Measurements from ENCODE around the gene RELN. TPM values are rescaled to one million over a fixed set of nuclear protein-coding genes. Genes with fewer than 3 reads are reported as not detected.

The RELN gene
- total and polyA plus RNA-seq, 12 donors, result 0.22 to 1.9 (median 0.93) TPM

- H3K4me1 ChIP-seq, result no peaks in the 10 kb centered on the region
- H3K27ac ChIP-seq, result no peak overlapping the region
- no peak for TF ChIP-seq CTCF (IDR thresholded peaks at IDR 0.05)
- no peak for ATAC-seq
- DNase-seq, result no peak
- 56% methylated on average over 1 of the region's 1 CpG for WGBS, 2 donors
- H3K4me3 ChIP-seq, result no peak overlapping the region
- no peaks in the 10 kb centered on the region for H3K9me3 ChIP-seq
- intact Hi-C loops (cut with DNase I), result no loop called here
- H3K27me3 ChIP-seq, result peaks cover 0 to 9% (median 0%) of the 10 kb centered on the region in 7 donors
- H3K36me3 ChIP-seq, result no peaks in the 10 kb centered on the region
Measured at GRCh38 chr7:103928581-103928980, 60.9 kb downstream of the RELN start.

- Histone ChIP-seq H3K27me3 (peaks cover 0 to 16% (median 0%) of the 10 kb centered on the region in 7 donors), H3K27ac (no peak overlapping the region), H3K4me3 (no peak overlapping the region), H3K9me3 (no peaks in the 10 kb centered on the region), H3K36me3 (no peaks in the 10 kb centered on the region), H3K4me1 (no peaks in the 10 kb centered on the region)
- TF ChIP-seq CTCF (IDR thresholded peaks at IDR 0.05), result no peak
- no peak for ATAC-seq
- intact Hi-C loops (cut with DNase I), result no loop called here
- no peak for DNase-seq
- 67 to 75% methylated on average over 4 of the region's 4 CpGs for whole genome bisulfite sequencing, 2 donors
Measured at GRCh38 chr7:103924184-103924583, 65.3 kb downstream of the RELN start.

DNA sequence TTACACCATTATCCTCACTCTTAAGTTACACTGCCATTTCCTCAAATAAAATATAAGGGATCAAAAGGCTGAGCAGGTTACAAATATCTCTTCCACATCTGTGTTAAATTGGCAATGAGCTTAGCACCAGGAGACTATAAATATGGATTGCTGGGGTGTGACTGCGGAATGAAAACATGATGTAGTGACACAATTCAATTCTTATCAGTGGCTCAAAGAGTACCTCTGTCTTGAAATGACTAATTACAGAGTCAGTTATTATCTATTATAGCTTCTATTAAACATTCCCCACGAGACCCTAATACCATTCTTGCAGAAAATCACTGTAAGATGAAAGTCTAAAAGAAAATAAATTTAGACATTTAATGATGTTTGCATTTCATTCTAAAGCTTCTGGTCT lies 67.1 kb downstream of the RELN start:
- intact Hi-C loops (cut with DNase I), result no loop called here
- Histone ChIP-seq H3K27me3 (peaks cover 0 to 16% (median 0%) of the 10 kb centered on the region in 7 donors), H3K4me1 (no peaks in the 10 kb centered on the region), H3K4me3 (no peak overlapping the region), H3K9me3 (no peaks in the 10 kb centered on the region), H3K36me3 (no peaks in the 10 kb centered on the region), H3K27ac (no peak overlapping the region)
- DNase-seq (no peak), ATAC-seq (no peak)
- 37 to 41% methylated on average over 2 of the region's 2 CpGs for WGBS, 2 donors
- TF ChIP-seq CTCF (IDR thresholded peaks at IDR 0.05), result no peak

DNA sequence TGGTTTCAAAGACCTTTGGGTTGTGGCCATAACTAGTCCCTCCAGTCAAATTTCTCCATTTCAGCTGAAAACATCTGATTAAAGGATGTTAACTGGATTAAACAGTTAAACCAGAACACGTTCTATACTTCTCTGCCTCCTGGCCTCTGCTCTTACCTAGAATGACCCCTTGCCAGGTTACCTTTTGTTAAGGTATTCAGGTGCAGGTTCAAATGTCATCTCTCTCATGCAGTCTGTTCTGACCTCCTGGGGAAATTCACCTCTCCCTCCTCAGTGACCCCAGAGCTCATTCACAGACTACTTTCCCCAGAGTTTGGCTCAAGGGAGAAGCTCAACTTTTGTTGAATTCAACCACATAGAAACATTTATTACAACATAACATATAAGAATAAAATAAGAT lies 67.8 kb downstream of the RELN start:
- no peak for DNase-seq
- Histone ChIP-seq H3K27ac (no peak overlapping the region), H3K4me1 (no peaks in the 10 kb centered on the region), H3K27me3 (peaks cover 0 to 16% (median 0%) of the 10 kb centered on the region in 7 donors), H3K4me3 (no peak overlapping the region), H3K36me3 (no peaks in the 10 kb centered on the region), H3K9me3 (no peaks in the 10 kb centered on the region)
- 41 to 67% methylated on average over 1 of the region's 1 CpG for WGBS, 2 donors
- no peak for ATAC-seq
- no peak for TF ChIP-seq CTCF (IDR thresholded peaks at IDR 0.05)
- intact Hi-C loops (cut with DNase I), result no loop called here
